NCI-H345 treated with DMSO at 0.1 percent for 48 hours (cell line): Measurements from ENCODE around the gene CALHM6.
"Not testable (repeated sequence)": the region's sequence is repeated elsewhere in the genome, so short reads cannot be mapped to it uniquely, and the experiment has no call there.

Source experiments
- DNase-seq: peaks from one replicate; lab custom pipeline; 2025; ENCODE audit not compliant: unreplicated experiment; lab: John Stamatoyannopoulos, UW

Gene CALHM6

DNA sequence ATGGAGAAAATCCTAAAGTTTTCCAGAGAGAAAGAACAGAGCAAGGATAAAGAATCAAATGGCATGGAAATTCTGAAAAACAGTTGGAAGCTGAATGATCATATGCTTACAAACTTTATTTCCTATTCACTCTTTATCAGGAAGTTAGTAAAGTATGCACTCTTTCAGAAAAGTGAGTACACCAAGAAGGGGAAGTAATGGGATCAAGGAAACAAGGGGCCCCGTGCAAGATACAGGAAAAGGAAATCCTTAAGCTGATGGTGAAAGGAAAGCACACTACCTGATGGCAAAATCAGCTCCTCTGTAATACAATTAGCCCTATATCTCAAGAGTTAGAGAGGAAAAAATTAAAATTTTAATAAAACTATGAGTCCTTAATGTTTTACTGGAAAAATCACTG is 14.0 kb downstream of the CALHM6 start:
- DNase-seq = no peak

DNA sequence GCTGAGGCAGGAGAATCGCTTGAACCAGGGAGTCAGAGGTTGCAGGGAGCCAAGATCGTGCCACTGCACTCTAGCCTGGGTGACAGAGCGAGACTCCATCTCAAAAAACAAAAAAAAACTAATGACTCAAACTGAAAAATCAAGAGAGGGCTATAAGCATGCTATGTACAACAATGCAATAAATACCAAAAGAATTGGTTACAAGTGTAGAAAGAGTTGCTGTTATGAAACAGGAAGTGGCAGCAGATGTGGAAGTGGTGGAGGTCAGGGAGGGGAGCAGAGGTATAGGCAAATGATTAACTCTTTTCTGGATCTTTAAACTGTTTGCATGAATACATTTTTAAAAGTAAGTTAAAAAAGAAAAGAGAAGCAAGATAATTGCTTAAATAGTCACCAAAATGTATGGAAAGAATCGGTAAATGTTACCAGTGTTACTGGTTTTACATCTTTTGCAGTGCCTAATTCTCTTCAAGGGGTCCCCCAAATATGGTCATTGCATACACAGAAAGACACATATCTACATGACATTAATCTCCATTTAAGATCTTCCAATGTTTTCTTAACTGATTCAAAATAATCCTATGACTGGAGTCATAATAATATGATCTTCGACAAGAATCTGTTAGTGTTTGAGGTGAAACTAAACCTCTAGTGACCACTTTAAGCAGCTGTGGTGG is 15.0 kb downstream of the CALHM6 start:
- DNase-seq = no peak

DNA sequence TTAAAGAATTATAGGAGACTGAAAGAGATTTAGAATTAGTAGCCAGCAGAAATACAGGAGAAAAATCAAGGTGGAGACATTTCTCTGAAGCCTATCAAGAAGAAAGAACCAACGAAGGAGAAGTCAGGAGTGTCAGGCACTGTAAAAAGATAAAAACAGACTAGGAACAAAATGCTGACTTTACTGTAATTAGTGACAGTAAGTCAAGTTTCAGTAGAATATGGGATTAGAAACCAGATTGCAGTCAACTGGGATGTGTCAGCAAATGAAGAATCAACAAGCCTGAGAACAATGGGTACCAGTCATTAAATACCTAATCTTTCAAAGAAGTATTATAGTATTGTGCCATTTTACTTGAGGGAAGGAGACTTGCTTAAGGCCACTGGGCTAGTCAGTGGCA is 21.6 kb downstream of the CALHM6 start:
- DNase-seq = no peak

DNA sequence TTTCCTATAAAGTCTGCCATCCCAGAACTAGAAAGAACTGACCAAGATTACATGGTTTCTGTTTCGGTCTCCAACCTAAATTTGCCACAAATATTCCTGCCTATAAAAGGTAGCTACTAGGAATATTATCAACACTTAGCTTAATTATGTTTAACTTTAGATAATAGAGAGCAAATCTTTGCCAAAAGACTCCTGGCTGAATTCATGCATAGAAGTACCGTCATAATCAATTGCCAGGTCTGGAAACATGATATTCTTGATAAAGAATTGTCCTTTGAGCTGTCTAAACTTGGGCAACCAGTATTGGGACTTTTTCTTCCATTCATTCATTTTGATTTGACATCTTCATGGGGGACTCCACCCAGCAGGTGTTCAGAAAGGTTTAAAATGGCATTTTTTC is 22.4 kb downstream of the CALHM6 start:
- no peak for DNase-seq

DNA sequence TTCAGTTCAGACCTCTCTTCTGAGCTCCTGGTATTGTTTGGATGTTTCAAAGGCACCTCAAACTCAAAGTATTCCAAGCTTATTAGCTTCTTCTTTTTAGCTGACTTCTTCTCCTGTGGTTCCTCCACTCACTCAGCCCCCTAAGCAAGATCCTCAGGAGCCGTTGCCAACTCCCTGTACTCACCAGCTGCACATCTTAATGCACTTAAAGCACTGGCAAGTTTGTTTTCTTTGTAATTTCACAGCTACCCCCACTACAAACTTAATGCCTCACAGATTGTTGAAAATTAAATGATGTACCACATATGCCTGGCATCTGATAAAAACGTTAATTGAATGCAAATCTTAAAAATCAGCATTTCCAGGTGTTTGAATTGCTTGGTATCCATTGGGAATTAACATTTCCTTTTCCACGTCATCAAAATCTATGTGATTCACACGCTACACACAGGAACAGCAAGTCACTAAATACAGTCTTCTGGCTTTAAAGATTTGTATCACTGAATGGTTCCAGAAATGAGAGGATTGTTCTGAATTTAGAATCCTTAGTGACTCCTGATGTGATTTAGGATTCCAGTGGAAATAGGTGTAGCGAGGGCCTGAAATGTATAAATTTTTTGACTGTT is 24.5 kb downstream of the CALHM6 start:
- DNase-seq = no peak

DNA sequence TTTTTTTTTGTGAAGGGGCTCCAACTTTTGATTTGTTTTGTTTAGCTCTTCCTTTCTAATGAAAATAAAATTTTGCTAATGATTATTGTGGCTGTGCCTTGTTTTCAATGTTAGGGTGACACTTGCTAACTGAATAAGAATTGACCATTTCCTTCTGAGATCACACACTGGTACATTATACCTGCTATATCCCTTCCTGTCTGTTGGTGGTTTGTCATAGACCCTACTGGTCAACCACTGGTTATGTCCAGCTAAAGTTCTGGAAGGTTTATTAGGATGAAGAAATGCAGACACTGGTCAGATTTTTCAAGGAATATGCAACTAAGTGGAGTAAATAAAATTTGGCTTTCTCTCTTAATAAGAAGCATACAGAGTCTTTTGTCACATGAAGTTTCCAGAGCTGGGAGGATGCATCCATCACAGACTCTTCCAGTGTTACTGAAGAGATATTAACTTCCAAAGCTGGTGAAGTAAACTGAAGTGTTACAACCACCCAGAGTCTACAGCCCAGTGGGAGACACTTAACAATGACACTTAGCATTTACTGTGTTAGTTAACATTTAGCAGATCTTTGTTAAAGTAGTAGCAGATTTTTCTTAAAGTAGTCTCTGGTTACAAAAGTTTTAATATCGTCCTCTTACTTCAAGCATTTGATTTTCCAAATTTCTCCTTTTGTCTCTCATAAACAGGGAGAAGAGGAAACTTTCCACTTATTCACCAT is 30.6 kb downstream of the CALHM6 start:
- DNase-seq = no peak

DNA sequence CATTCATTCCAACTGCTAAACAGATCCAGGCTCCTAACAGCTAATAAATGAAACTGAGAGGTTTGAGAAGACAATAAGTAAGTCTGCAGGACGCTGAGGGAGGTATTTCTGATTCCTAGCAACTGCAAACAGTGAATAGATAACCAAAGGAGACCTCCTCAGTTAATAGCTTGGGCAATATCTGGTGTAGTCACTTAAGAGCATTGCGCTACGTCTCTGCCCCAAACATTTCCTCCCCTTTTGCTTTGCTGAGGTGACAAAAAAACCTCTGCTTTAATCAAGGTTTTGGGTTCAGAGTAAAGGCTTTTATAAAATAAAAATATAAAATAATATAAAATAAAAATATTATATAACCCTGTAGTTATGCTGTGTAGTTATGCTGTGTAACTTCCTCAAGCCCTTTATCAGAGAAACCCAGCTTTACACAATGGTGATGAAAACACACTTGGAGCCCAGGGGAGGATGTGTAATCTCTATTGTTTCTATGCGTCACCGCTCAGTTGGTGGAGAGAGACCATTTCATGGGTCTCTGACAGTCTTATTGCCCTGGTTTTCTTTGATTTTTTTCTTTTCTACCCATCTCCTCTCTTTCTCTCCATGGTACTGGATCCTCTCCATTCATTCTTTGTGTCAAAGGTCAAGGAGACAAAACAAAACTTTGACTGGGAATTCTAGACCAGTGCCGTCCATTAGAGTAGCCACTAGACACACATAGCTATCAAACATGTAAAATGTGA is 31.3 kb downstream of the CALHM6 start:
- DNase-seq = no peak

DNA sequence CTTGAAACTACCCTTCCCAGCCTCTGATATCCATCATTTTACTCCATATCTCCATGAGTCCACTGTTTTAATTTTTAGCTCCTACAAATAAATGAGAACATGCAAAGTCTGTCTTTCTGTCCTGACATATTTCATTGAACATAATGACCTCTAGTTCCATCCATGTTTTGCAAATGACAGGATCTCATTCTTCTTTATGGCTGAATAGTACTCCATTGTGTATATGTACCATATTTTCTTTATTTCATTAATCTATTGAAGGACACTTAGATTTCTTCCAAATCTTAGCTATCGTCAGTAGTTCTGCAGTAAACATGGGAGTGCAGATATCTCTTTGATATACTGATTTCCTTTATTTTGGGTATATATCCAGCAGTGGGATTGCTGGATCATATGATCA is 34.0 kb downstream of the CALHM6 start:
- not testable (repeated sequence) for DNase-seq

DNA sequence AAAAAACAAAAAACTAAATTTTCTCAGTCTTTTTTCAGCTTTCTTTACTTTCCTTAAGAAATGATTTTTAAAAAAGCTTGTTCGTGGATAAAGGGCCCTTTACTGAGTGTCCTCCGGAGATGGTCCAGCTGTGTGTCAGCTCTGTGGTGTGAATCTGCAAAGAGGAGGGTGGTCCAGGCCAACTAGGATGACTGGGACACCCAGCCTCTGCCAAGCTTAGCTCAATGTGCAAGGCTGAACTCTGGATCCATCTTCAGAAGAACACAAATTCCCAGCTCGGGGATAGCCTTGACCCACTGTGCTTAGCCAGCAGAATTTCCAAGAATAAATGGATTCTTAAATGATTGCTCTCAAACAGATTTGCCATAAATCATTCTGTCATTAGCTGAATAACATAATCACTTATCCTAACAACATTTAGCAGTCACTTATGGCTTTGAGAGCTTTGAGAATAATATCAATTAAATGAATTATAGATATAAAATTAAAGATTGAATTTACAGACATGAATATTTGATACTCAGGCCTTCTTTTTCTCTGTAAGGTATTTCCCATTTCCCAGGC is 36.0 kb downstream of the CALHM6 start:
- no peak for DNase-seq

DNA sequence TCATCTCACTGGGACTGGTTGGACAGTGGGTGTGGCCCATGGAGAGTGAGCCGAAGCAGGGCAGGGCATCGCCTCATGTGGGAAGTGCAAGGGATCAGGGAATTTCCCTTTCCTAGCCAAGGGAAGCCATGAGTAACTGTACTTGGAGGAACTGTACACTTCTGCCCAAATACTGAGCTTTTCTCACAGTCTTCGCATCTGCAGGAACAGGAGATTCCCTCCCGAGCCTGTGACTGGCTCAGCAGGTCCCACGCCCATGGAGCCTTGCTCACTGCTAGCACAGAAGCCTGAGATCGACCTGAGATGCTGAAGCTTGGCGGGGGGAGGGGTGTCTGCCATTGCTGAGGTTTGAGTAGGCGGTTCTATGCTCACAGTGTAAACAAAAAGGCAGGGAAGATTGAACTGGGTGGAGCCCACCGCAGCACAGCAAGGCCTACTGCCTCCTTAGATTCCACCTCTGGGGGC is 39.8 kb downstream of the CALHM6 start:
- no peak for DNase-seq

DNA sequence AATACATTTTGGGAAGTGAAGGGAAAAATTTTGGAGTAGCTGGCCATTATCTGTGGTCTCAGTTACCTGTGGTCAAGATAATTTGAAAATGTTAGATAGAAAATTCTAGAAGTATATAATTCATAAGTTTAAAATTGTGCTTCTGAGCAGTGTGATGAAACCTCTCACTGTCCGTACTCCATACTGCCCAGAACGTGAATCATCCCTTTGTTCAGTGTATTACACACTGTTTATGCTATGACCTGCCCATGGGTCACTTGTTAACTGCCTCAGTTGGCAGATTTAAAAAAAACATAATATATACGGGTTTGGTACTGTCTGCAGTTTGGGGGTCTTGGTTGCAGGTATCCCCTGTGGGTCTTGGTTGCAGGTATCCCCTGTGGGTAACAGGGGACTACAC is 46.1 kb downstream of the CALHM6 start:
- no peak for DNase-seq

DNA sequence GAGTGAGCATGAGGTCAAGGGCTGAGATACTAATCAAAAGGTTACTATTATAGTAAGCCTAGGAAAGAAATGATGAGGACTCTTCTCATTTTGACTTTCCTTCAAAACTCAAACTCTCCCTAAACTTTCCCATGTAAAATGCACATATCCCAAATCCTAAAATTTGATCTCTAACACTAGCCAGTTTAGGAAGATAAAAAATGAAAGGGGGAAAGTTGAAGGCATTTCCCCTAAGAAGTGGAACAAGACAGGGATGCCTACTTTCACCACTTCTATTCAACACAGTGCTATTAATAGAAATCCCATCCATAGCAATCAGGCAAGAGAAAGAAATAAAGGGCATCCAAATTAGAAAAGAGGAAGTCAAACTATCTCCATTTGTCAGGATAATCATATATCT is 47.4 kb downstream of the CALHM6 start:
- no peak for DNase-seq

DNA sequence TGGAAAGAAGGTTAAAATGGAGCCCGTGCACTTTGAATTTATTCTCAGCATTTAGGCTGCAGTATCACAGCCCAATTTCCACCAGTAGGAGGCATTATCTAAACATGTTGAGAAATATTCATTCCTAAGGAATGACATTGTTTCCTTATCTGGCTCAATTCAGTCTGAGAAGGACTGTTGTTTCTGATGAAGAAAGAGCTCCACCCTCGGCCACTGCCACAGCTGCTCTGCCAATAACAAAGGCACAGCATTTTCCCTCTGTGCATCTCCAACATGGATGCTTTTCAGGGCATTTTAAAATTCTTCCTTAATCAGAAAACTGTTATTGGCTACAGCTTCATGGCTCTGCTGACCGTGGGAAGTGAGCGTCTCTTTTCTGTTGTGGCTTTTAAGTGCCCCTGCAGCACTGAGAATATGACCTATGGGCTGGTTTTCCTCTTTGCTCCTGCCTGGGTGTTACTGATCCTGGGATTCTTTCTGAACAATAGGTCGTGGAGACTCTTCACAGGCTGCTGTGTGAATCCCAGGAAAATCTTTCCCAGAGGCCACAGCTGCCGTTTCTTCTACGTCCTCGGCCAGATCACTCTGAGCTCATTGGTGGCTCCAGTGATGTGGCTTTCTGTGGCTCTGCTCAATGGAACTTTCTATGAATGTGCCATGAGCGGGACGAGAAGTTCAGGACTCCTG is 50.4 kb downstream of the CALHM6 start, which contains the start of gene CALHM5:
CALHM5 (plus strand) TSS at position 216 of the 687 bp plus-strand sequence; CDS start at position 274, 58 bp downstream.
- DNase-seq = no peak

DNA sequence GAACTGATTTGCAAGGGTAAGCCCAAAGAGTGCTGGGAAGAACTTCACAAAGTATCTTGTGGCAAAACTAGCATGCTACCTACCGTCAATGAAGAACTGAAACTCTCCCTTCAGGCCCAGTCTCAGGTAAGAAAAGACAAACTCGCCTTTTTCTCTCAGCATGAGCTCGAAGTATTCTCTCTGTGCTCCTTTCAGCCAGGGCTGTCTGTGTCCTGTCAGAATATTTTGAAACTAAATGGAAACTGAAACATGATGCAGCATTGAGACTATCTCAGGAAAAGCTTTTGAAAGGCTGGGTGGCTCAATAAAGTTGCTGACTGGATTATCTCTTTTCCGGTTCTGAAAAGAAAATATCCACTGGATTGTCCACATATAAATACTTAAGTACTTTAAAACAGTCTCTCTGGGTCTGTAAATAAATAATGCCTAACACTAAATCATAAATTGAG is 51.0 kb downstream of the CALHM6 start:
- no peak for DNase-seq

DNA sequence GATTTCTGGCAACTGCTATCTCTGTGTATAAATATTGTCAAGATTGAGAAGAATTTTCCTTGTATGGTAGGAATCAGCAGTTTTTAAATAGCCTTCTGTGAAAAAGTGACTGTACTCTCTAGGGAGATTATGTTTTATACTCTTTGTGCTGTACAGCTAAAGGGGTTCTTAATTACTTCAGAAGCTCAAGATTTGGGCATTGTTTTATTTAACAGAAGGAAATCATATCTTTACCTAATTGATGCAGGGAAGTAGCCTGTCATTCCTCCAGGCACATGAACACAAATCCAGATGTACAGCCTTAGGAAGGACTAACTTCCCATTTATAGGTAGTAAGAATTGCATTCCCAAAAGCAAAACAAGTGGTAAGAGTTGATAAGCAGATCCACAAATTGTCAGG is 51.6 kb downstream of the CALHM6 start:
- no peak for DNase-seq
